HUES64 (cell line): ENCODE measurements around the gene VPS35.
"Not testable (repeated sequence)": the region's sequence is repeated elsewhere in the genome, so short reads cannot be mapped to it uniquely, and the experiment has no call there.

Experiments
- H3K27ac ChIP-seq: 2 replicates; pipeline ENCODE4 v1.7.0; 2013; ENCODE audit warnings: low read depth, low read length, inconsistent platforms
- H3K27me3 ChIP-seq: 2 replicates; pipeline ENCODE4 v1.6.1; 2013; ENCODE audit warnings: mild to moderate bottlenecking, low read length; ENCODE audit not compliant: insufficient read depth
- H3K36me3 ChIP-seq: 2 replicates; pipeline ENCODE4 v1.6.1; 2013; ENCODE audit warnings: mild to moderate bottlenecking, low read length; ENCODE audit not compliant: insufficient read depth
- H3K4me1 ChIP-seq: 2 replicates; pipeline ENCODE4 v1.6.1; 2013; ENCODE audit warnings: mild to moderate bottlenecking, low read length, moderate library complexity; ENCODE audit not compliant: insufficient read depth
- H3K4me3 ChIP-seq: 2 replicates; pipeline ENCODE4 v1.5.1; 2013; ENCODE audit warnings: mild to moderate bottlenecking, low read length, moderate library complexity
- H3K9ac ChIP-seq: 2 replicates; pipeline ENCODE4 v1.6.1; 2013; ENCODE audit warnings: mild to moderate bottlenecking, low read depth, low read length
- H3K9me3 ChIP-seq: 2 replicates; pipeline ENCODE4 v1.6.1; 2013; ENCODE audit warnings: low read depth, low read length; ENCODE audit not compliant: insufficient read depth
- WGBS: fragments of 150-250, 120-280 bp; methylation state at CpG from one replicate; pipeline ENCODE4 v1.1.7; 2013; ENCODE audit warnings: missing lambda C conversion rate; 5-methylcytosine and 5-hydroxymethylcytosine counted together

VPS35 gene

GRCh38 chr16:46651305-46651704 lies 37.7 kb downstream of the VPS35 start:
- H3K9me3 ChIP-seq: no peaks in the 10 kb centered on the region
- 0 out of 2 replicates have a peak, but pooled peaks cover 3% of the 10 kb centered on the region for H3K4me1 ChIP-seq
- H3K27me3 ChIP-seq: no peaks in the 10 kb centered on the region
- H3K36me3 ChIP-seq: no peaks in the 10 kb centered on the region
- H3K9ac ChIP-seq: no peak overlapping the region
- H3K27ac ChIP-seq: no peak overlapping the region
- H3K4me3 ChIP-seq: no peak overlapping the region
- 93% methylated on average over 3 of the region's 3 CpGs for WGBS

GRCh38 chr16:46650254-46650623 lies 38.7 kb downstream of the VPS35 start:
- Histone ChIP-seq H3K4me1 (0 out of 2 replicates have a peak, but pooled peaks cover 3% of the 10 kb centered on the region), H3K27me3 (no peaks in the 10 kb centered on the region), H3K36me3 (no peaks in the 10 kb centered on the region), H3K9me3 (no peaks in the 10 kb centered on the region), H3K4me3 (no peak overlapping the region), H3K9ac (no peak overlapping the region), H3K27ac (no peak overlapping the region)
- WGBS: 91% methylated on average over 5 of the region's 5 CpGs

- Histone ChIP-seq H3K4me3 (no peak overlapping the region), H3K9me3 (no peaks in the 10 kb centered on the region), H3K4me1 (0 out of 2 replicates have a peak, but pooled peaks cover 3% of the 10 kb centered on the region), H3K9ac (no peak overlapping the region), H3K27me3 (no peaks in the 10 kb centered on the region), H3K36me3 (no peaks in the 10 kb centered on the region), H3K27ac (no peak overlapping the region)
- WGBS: 93% methylated on average over 27 of the region's 27 CpGs
Observed at GRCh38 chr16:46649588-46650253, 39.3 kb downstream of the VPS35 start.

- no peaks in the 10 kb centered on the region for H3K36me3 ChIP-seq
- H3K27me3 ChIP-seq: no peaks in the 10 kb centered on the region
- H3K9ac ChIP-seq: no peak overlapping the region
- WGBS: 79% methylated on average over 8 of the region's 8 CpGs
- no peak overlapping the region for H3K4me3 ChIP-seq
- H3K9me3 ChIP-seq: no peaks in the 10 kb centered on the region
- H3K4me1 ChIP-seq: 0 out of 2 replicates have a peak, but pooled peaks cover 3% of the 10 kb centered on the region
- H3K27ac ChIP-seq: no peak overlapping the region
Observed at GRCh38 chr16:46648656-46649055, 40.3 kb downstream of the VPS35 start.

GRCh38 chr16:46638947-46639925 lies 49.7 kb downstream of the VPS35 start:
- WGBS: 90% methylated on average over 9 of the region's 9 CpGs
- H3K9me3 ChIP-seq: no peaks in the 10 kb centered on the region
- no peak overlapping the region for H3K27ac ChIP-seq
- no peak overlapping the region for H3K9ac ChIP-seq
- no peak overlapping the region for H3K4me3 ChIP-seq
- H3K27me3 ChIP-seq: no peaks in the 10 kb centered on the region
- no peaks in the 10 kb centered on the region for H3K36me3 ChIP-seq
- no peaks in the 10 kb centered on the region for H3K4me1 ChIP-seq

GRCh38 chr16:46632778-46633733 lies 55.9 kb downstream of the VPS35 start:
- Histone ChIP-seq H3K4me1 (0 out of 2 replicates have a peak, but pooled peaks cover 7% of the 10 kb centered on the region), H3K4me3 (peak overlapping the region; percentile 20; the same call in 1 of the 2 replicates), H3K9ac (no peak overlapping the region), H3K27ac (no peak overlapping the region), H3K36me3 (no peaks in the 10 kb centered on the region), H3K9me3 (no peaks in the 10 kb centered on the region), H3K27me3 (no peaks in the 10 kb centered on the region)
- 65% methylated on average over 32 of the region's 32 CpGs for WGBS

- H3K4me1 ChIP-seq: 0 out of 2 replicates have a peak, but pooled peaks cover 7% of the 10 kb centered on the region
- H3K9ac ChIP-seq: no peak overlapping the region
- H3K9me3 ChIP-seq: no peaks in the 10 kb centered on the region
- 51% methylated on average over 10 of the region's 10 CpGs for WGBS
- no peaks in the 10 kb centered on the region for H3K27me3 ChIP-seq
- H3K36me3 ChIP-seq: no peaks in the 10 kb centered on the region
- no peak overlapping the region for H3K4me3 ChIP-seq
- no peak overlapping the region for H3K27ac ChIP-seq
Observed at GRCh38 chr16:46629331-46630219, 59.4 kb downstream of the VPS35 start.

GRCh38 chr16:46627746-46628145 lies 61.2 kb downstream of the VPS35 start:
- Histone ChIP-seq H3K27ac (no peak overlapping the region), H3K9me3 (no peaks in the 10 kb centered on the region), H3K9ac (no peak overlapping the region), H3K36me3 (no peaks in the 10 kb centered on the region), H3K4me3 (no peak overlapping the region), H3K4me1 (0 out of 2 replicates have a peak, but pooled peaks cover 7% of the 10 kb centered on the region), H3K27me3 (no peaks in the 10 kb centered on the region)
- 93% methylated on average over 5 of the region's 5 CpGs for WGBS

GRCh38 chr16:46626681-46627080 lies 62.3 kb downstream of the VPS35 start:
- not testable (repeated sequence) for H3K4me3 ChIP-seq, H3K9me3 ChIP-seq, H3K27ac ChIP-seq, H3K4me1 ChIP-seq, H3K27me3 ChIP-seq, H3K36me3 ChIP-seq, H3K9ac ChIP-seq
- 97% methylated on average over 17 of the region's 22 CpGs for WGBS

- H3K27me3 ChIP-seq, H3K9me3 ChIP-seq, H3K36me3 ChIP-seq, H3K4me3 ChIP-seq, H3K27ac ChIP-seq, H3K9ac ChIP-seq: not testable (repeated sequence)
- peaks cover 13% of the 10 kb centered on the region; the same call in 1 of the 2 replicates for H3K4me1 ChIP-seq
- 89% methylated on average over 3 of the region's 6 CpGs for WGBS
Observed at GRCh38 chr16:46624862-46625261, 64.1 kb downstream of the VPS35 start.
